Measurements from ENCODE around the gene RIMBP2. TPM values are rescaled to one million over a fixed set of nuclear protein-coding genes. Genes with fewer than 3 reads are reported as not detected.
"Not testable (repeated sequence)": the region's sequence is repeated elsewhere in the genome, so short reads cannot be mapped to it uniquely, and the experiment has no call there.

RIMBP2 gene
- total RNA-seq, 1 donor from 2014 or later = not detected

GRCh38 chr12:130739571-130739970 lies 23.5 kb upstream of the RIMBP2 start:
- no peak for DNase-seq

- not testable (repeated sequence) for DNase-seq
Measured at GRCh38 chr12:130738403-130738802, 22.3 kb upstream of the RIMBP2 start.

- DNase-seq = no peak
Measured at GRCh38 chr12:130737731-130738130, 21.6 kb upstream of the RIMBP2 start.

- DNase-seq = no peak
Measured at GRCh38 chr12:130729344-130729743, 13.2 kb upstream of the RIMBP2 start.

- DNase-seq = no peak
Measured at GRCh38 chr12:130728158-130729058, 12.3 kb upstream of the RIMBP2 start.

- DNase-seq = no peak
Measured at GRCh38 chr12:130719263-130719859, 3.3 kb upstream of the RIMBP2 start.

GRCh38 chr12:130717752-130718151 lies 1.7 kb upstream of the RIMBP2 start:
- no peak for DNase-seq

- DNase-seq = no peak
Measured at GRCh38 chr12:130716969-130717366, 869 bp upstream of the RIMBP2 start.

GRCh38 chr12:130715150-130715997 lies 725 bp downstream of the RIMBP2 start:
- no peak for DNase-seq

GRCh38 chr12:130714591-130715149 lies 1.4 kb downstream of the RIMBP2 start:
- DNase-seq = no peak

- no peak for DNase-seq
Measured at GRCh38 chr12:130714091-130714590, 2.0 kb downstream of the RIMBP2 start.

GRCh38 chr12:130713581-130713991 lies 2.5 kb downstream of the RIMBP2 start:
- DNase-seq = no peak

GRCh38 chr12:130712346-130713065 lies 3.6 kb downstream of the RIMBP2 start:
- no peak for DNase-seq

- no peak for DNase-seq
Measured at GRCh38 chr12:130711756-130712155, 4.3 kb downstream of the RIMBP2 start.

- no peak for DNase-seq
Measured at GRCh38 chr12:130710733-130711080, 5.4 kb downstream of the RIMBP2 start.

GRCh38 chr12:130709971-130710732 lies 5.9 kb downstream of the RIMBP2 start:
- DNase-seq = no peak

- DNase-seq = no peak
Measured at GRCh38 chr12:130709151-130709970, 6.7 kb downstream of the RIMBP2 start.

- no peak for DNase-seq
Measured at GRCh38 chr12:130708648-130709047, 7.5 kb downstream of the RIMBP2 start.

- no peak for DNase-seq
Measured at GRCh38 chr12:130707571-130707891, 8.6 kb downstream of the RIMBP2 start.

- DNase-seq = no peak
Measured at GRCh38 chr12:130706885-130707570, 9.1 kb downstream of the RIMBP2 start.
